SK-N-SH (cell line): ENCODE results near the gene TOP3B. TPM values are rescaled to one million over a fixed set of nuclear protein-coding genes. Genes with fewer than 3 reads are reported as not detected.

Source experiments
- CTCF ChIA-PET: fragments of 300-600, 350-600 bp; formaldehyde crosslinking; extraction: SDS; loops from one replicate; lab custom pipeline; 2021; lab: Yijun Ruan, JAX
- POLR2A ChIA-PET: fragments of 350-600 bp; sonication (Branson Sonifier 250); formaldehyde crosslinking; extraction: SDS; loops from one replicate; lab custom pipeline; 2020; ENCODE audit warnings: antibody characterized with exemption, inconsistent platforms; lab: Yijun Ruan, JAX
- DNase-seq: peaks from one replicate; pipeline ENCODE4 v3.0.0; 2012
- H2AFZ ChIP-seq: fragments of 200-600 bp; sonication (generic); 2 replicates; pipeline ENCODE4 v1.8.1; 2016; ENCODE audit warnings: antibody characterized with exemption, mild to moderate bottlenecking, low read depth
- H3F3A ChIP-seq: fragments of 200-600 bp; sonication (generic); replicated peaks from 2 replicates; pipeline ENCODE3; 2016; ENCODE audit warnings: antibody characterized with exemption, mild to moderate bottlenecking; ENCODE audit not compliant: insufficient read depth
- H3K27ac ChIP-seq, 2 experiments: fragments of 200-500 bp in 1 of 2; fragments of 200-600 bp in 1 of 2; sonication (Bioruptor generic) in 1 of 2; sonication (generic), shearing (Covaris generic) in 1 of 2; 2 replicates each; pipeline versions ENCODE4 v1.5.1 to v1.6.1; 2014 to 2016; ENCODE audit warnings: low read depth in 2 of 2, inconsistent platforms in 1 of 2, low read length in 1 of 2, mild to moderate bottlenecking in 1 of 2, mixed read lengths in 1 of 2
- H3K27me3 ChIP-seq: fragments of 200-600 bp; sonication (generic), shearing (Covaris generic); 2 replicates; pipeline ENCODE4 v1.6.1; 2016; ENCODE audit warnings: mixed run types; ENCODE audit not compliant: insufficient read depth
- H3K36me3 ChIP-seq, 2 experiments: fragments of 200-500 bp in 1 of 2; fragments of 200-600 bp in 1 of 2; sonication (Bioruptor generic) in 1 of 2; sonication (generic) in 1 of 2; replicated peaks in 1 of 2; 2 replicates each; pipeline versions ENCODE3 to v1.5.1; 2014 to 2016; ENCODE audit warnings: low read length in 1 of 2, mild to moderate bottlenecking in 1 of 2; ENCODE audit not compliant: insufficient read depth in 2 of 2, control insufficient read depth in 1 of 2
- H3K4me1 ChIP-seq, 2 experiments: fragments of 200-500 bp in 1 of 2; fragments of 200-600 bp in 1 of 2; sonication (Bioruptor generic) in 1 of 2; sonication (generic), shearing (Covaris generic) in 1 of 2; 2 replicates each; pipeline versions ENCODE4 v1.5.1 to v1.6.1; 2014 to 2016; ENCODE audit warnings: low read depth in 1 of 2, low read length in 1 of 2, mixed run types in 1 of 2; ENCODE audit not compliant: insufficient read depth in 2 of 2, control insufficient read depth in 1 of 2
- H3K4me2 ChIP-seq: fragments of 200-600 bp; sonication (generic), shearing (Covaris generic); 2 replicates; pipeline ENCODE4 v1.6.1; 2017; ENCODE audit warnings: mixed run types
- H3K4me3 ChIP-seq, 2 experiments: fragments of 200-500 bp in 1 of 2; fragments of 200-600 bp in 1 of 2; sonication (Bioruptor generic) in 1 of 2; sonication (generic), shearing (Covaris generic) in 1 of 2; 2 replicates each; pipeline versions ENCODE4 v1.5.1 to v1.8.1; 2014 to 2016; ENCODE audit warnings: low read depth in 2 of 2, inconsistent platforms in 1 of 2, low read length in 1 of 2, mild to moderate bottlenecking in 1 of 2, mixed read lengths in 1 of 2, moderate library complexity in 1 of 2
- H3K79me2 ChIP-seq: fragments of 200-600 bp; sonication (generic); 2 replicates; pipeline ENCODE4 v1.8.1; 2017; ENCODE audit warnings: mild to moderate bottlenecking; ENCODE audit not compliant: insufficient read depth
- H3K9ac ChIP-seq: fragments of 200-600 bp; sonication (generic); 2 replicates; pipeline ENCODE4 v1.6.1; 2017; ENCODE audit warnings: mixed run types
- H3K9me2 ChIP-seq: fragments of 200-600 bp; sonication (generic); 2 replicates; pipeline ENCODE4 v1.6.1; 2017; ENCODE audit warnings: mixed run types
- H3K9me3 ChIP-seq: fragments of 200-600 bp; sonication (generic); 2 replicates; pipeline ENCODE4 v1.6.1; 2017; ENCODE audit warnings: mixed run types, mild to moderate bottlenecking, moderate library complexity
- H4K20me1 ChIP-seq: fragments of 200-600 bp; sonication (generic); 2 replicates; pipeline ENCODE4 v1.6.1; 2017; ENCODE audit warnings: mild to moderate bottlenecking, mixed run types; ENCODE audit not compliant: insufficient read depth
- CHD2 ChIP-seq: fragments of 150-350 bp; IDR thresholded peaks from 2 replicates; pipeline ENCODE4 v1.6.1; 2018; ENCODE audit warnings: low read length; ENCODE audit not compliant: partially characterized antibody
- ELF1 ChIP-seq: IDR thresholded peaks from 2 replicates; pipeline ENCODE4 v1.4.0; 2012
- FOXM1 ChIP-seq: IDR thresholded peaks from 2 replicates; pipeline ENCODE4 v1.4.0; 2012; ENCODE audit warnings: low read depth, mild to moderate bottlenecking
- GABPA ChIP-seq: IDR thresholded peaks from 2 replicates; pipeline ENCODE4 v1.4.0; 2012; ENCODE audit warnings: low read depth, mild to moderate bottlenecking
- JUND ChIP-seq: IDR thresholded peaks from 2 replicates; pipeline ENCODE4 v1.4.0; 2012
- MXI1 ChIP-seq: IDR thresholded peaks from 2 replicates; pipeline ENCODE4 v1.6.1; 2012; ENCODE audit warnings: mild to moderate bottlenecking, low read depth, low read length, improper control_type of control experiment
- POLR2AphosphoS5 ChIP-seq: IDR thresholded peaks from 2 replicates; pipeline ENCODE4 v1.6.1; 2012; ENCODE audit warnings: low read depth, low read length
- YY1 ChIP-seq: IDR thresholded peaks from 2 replicates; pipeline ENCODE4 v1.4.0; 2012; ENCODE audit warnings: low read depth, mild to moderate bottlenecking
- WGBS: methylation state at CpG from one replicate; pipeline ENCODE4 v1.1.6; 2017; ENCODE audit warnings: low lambda C conversion rate; 5-methylcytosine and 5-hydroxymethylcytosine counted together
- polyA plus RNA-seq, 3 experiments: library from polyadenylated mRNA; depleted of rRNA; stranded (reverse); fragments of >200 nt; gene quantifications; 2 replicates each; pipeline ENCODE4 v1.2.3, GENCODE V29; 2012
- TF ChIP-seq, protein P1 (sequence below): fragments of 150-350 bp; IDR thresholded peaks from 2 replicates; pipeline ENCODE4 v1.6.1; 2016; ENCODE audit warnings: mild to moderate bottlenecking, low read depth, low read length
- TF ChIP-seq, protein P2 (sequence below): IDR thresholded peaks from 2 replicates; pipeline ENCODE4; 2012
- TF ChIP-seq, protein P3 (sequence below): fragments of 200-600 bp; sonication (generic); IDR thresholded peaks from 2 replicates; pipeline ENCODE4 v1.6.1; 2017; ENCODE audit warnings: antibody characterized with exemption, mild to moderate bottlenecking, moderate library complexity

The TOP3B gene
- polyA plus RNA-seq, 1 of the 3 experiments (the other 2 are of a cell fraction), result 14.4 TPM

DNA sequence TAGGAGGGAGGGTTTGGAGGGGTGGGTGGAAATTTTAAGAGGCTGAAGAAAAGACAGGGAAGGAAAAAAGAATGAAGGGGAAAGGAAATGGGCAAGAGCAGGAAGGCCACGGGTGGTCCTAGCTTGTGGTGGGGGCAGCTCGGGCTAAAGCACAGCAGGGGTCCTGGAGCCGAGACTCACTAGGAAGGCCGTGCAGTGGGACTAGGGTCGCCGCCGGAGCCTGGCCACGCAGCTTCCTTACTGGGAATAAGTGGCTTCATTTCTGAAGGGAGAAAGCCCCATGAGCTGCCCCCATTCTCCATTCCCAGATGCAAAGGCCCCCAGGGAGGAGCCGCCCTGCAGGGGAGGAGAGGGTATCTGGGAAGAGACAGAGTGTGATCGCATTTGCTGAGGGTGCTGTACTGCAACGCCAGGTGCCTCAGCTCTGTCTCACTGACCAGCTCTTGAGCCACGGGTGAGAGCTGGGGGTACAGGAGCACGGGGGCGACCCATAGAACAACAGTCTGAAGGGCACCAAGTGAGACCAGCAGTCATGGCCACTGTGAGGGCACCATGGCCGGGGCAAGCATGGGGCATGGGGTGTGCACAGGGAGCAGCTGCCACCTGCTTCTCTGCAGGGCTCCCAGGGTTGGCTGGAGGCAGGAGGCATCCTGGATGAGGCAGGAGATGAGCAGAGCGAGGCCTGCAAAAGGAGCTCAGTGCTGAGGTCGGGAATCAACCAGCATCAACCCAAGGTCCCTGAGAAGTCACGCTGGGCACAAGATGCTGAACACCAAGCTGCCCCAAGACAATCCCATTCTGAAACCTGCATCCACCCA lies 11.6 kb downstream of the TOP3B start:
- TF ChIP-seq JUND (no peak), CHD2 (no peak), POLR2AphosphoS5 (no peak), YY1 (no peak)
- TF ChIP-seq, protein P1, sequence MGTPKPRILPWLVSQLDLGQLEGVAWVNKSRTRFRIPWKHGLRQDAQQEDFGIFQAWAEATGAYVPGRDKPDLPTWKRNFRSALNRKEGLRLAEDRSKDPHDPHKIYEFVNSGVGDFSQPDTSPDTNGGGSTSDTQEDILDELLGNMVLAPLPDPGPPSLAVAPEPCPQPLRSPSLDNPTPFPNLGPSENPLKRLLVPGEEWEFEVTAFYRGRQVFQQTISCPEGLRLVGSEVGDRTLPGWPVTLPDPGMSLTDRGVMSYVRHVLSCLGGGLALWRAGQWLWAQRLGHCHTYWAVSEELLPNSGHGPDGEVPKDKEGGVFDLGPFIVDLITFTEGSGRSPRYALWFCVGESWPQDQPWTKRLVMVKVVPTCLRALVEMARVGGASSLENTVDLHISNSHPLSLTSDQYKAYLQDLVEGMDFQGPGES, result no peak
- TF ChIP-seq, protein P2, sequence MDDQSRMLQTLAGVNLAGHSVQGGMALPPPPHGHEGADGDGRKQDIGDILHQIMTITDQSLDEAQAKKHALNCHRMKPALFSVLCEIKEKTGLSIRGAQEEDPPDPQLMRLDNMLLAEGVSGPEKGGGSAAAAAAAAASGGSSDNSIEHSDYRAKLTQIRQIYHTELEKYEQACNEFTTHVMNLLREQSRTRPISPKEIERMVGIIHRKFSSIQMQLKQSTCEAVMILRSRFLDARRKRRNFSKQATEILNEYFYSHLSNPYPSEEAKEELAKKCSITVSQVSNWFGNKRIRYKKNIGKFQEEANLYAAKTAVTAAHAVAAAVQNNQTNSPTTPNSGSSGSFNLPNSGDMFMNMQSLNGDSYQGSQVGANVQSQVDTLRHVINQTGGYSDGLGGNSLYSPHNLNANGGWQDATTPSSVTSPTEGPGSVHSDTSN, result no peak
- WGBS, result 89% methylated on average over 9 of the region's 18 CpGs
- H3F3A ChIP-seq, result no peaks in the 10 kb centered on the region
- no peaks in the 10 kb centered on the region for H3K4me1 ChIP-seq
- ChIA-PET POLR2A (no interaction called here), CTCF (interaction anchor here (1.0 to 2.9 kb wide), 8 partner anchors 8 to 180 kb away, joined by 3 to 48 read pairs (median 12); partner anchors contain the start of gene TOP3B)
- no peak overlapping the region for H3K4me2 ChIP-seq
- no peak overlapping the region for H3K27ac ChIP-seq
- no peak for DNase-seq
- H3K79me2 ChIP-seq, result peaks cover 11% of the 10 kb centered on the region; the same call in 1 of the 2 replicates
- no peaks in the 10 kb centered on the region for H3K9me2 ChIP-seq
- H2AFZ ChIP-seq, result no peak overlapping the region
- H3K4me3 ChIP-seq, result no peak overlapping the region
- H3K27me3 ChIP-seq, result no peaks in the 10 kb centered on the region
- no peak overlapping the region for H3K9ac ChIP-seq
- H3K36me3 ChIP-seq, result peaks cover 28 to 80% of the 10 kb centered on the region in 2 experiments
- H3K9me3 ChIP-seq, result no peaks in the 10 kb centered on the region
- H4K20me1 ChIP-seq, result 0 out of 2 replicates have a peak, but pooled peaks cover 4% of the 10 kb centered on the region

GRCh38 chr22:21970037-21970799 lies 12.4 kb downstream of the TOP3B start:
- Histone ChIP-seq H2AFZ (no peak overlapping the region), H3K36me3 (peaks cover 33 to 74% of the 10 kb centered on the region in 2 experiments), H3K4me1 (no peaks in the 10 kb centered on the region), H3K4me2 (no peak overlapping the region), H3K9me2 (no peaks in the 10 kb centered on the region), H4K20me1 (0 out of 2 replicates have a peak, but pooled peaks cover 1% of the 10 kb centered on the region), H3K27ac (no peak overlapping the region), H3K9me3 (no peaks in the 10 kb centered on the region), H3K27me3 (no peaks in the 10 kb centered on the region), H3K9ac (no peak overlapping the region), H3K79me2 (peaks cover 6% of the 10 kb centered on the region; the same call in 1 of the 2 replicates), H3F3A (no peaks in the 10 kb centered on the region), H3K4me3 (no peak overlapping the region)
- POLR2A ChIA-PET, result no interaction called here
- no peak for TF ChIP-seq CHD2
- TF ChIP-seq MXI1, result no peak
- TF ChIP-seq ELF1, result no peak
- no peak for TF ChIP-seq GABPA
- TF ChIP-seq, protein P1, result no peak
- TF ChIP-seq, protein P3, sequence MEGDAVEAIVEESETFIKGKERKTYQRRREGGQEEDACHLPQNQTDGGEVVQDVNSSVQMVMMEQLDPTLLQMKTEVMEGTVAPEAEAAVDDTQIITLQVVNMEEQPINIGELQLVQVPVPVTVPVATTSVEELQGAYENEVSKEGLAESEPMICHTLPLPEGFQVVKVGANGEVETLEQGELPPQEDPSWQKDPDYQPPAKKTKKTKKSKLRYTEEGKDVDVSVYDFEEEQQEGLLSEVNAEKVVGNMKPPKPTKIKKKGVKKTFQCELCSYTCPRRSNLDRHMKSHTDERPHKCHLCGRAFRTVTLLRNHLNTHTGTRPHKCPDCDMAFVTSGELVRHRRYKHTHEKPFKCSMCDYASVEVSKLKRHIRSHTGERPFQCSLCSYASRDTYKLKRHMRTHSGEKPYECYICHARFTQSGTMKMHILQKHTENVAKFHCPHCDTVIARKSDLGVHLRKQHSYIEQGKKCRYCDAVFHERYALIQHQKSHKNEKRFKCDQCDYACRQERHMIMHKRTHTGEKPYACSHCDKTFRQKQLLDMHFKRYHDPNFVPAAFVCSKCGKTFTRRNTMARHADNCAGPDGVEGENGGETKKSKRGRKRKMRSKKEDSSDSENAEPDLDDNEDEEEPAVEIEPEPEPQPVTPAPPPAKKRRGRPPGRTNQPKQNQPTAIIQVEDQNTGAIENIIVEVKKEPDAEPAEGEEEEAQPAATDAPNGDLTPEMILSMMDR, result no peak
- TF ChIP-seq, protein P2, result no peak
- TF ChIP-seq FOXM1, result no peak
- CTCF ChIA-PET, result interaction anchor here (2.6 to 5.5 kb wide), 2 partner anchors 17 to 33 kb away, joined by 18 to 36 read pairs; partner anchors contain the start of gene PPM1F
- no peak for DNase-seq
- 91% methylated on average over 6 of the region's 19 CpGs for WGBS
